Endothelial cell of umbilical vein (primary cell): Measurements from ENCODE around the gene APBB1. TPM values are rescaled to one million over a fixed set of nuclear protein-coding genes. Genes with fewer than 3 reads are reported as not detected.

ENCODE experiments used
- BruUV-seq: library from RNA; stranded (reverse); fragments of 400-500 nt; replicated peaks from 2 replicates; lab custom pipeline; 2021; lab: Mats Ljungman, UMichigan
- CTCF ChIA-PET: fragments of 300-600, 350-600 bp; sonication (Branson Sonifier 250); formaldehyde crosslinking; loops from one replicate; lab custom pipeline; 2021; ENCODE audit warnings: antibody characterized with exemption, inconsistent platforms; lab: Charles Lee
- POLR2A ChIA-PET: fragments of 300-600, 350-600 bp; sonication (Branson Sonifier 250); formaldehyde crosslinking; loops from one replicate; lab custom pipeline; 2021; ENCODE audit warnings: antibody characterized with exemption, inconsistent platforms; lab: Charles Lee
- DNase-seq: peaks from one replicate; pipeline ENCODE4 v3.0.0-alpha.2; 2011; ENCODE audit warnings: low read depth, low spot score
- FAIRE-seq: peaks from 2 replicates; lab custom pipeline; 2011; peaks lifted over from hg19 to GRCh38; lab: Jason Lieb, UNC
- H2AFZ ChIP-seq: 2 replicates; pipeline ENCODE4 v1.6.0; 2012; ENCODE audit warnings: low read depth, low read length, control low read depth, inconsistent platforms
- H3K27ac ChIP-seq: 2 replicates; pipeline ENCODE4 v1.5.1; 2011; ENCODE audit warnings: low read depth, mild to moderate bottlenecking, control low read depth, low read length, moderate library complexity; ENCODE audit not compliant: insufficient read depth
- H3K27me3 ChIP-seq, 2 experiments: 2 replicates each; pipeline versions ENCODE4 v1.6.0 to v1.6.1; 2011; ENCODE audit warnings: low read length in 2 of 2, mixed read lengths in 1 of 2; ENCODE audit not compliant: control insufficient read depth in 2 of 2, insufficient read depth in 2 of 2
- H3K36me3 ChIP-seq, 2 experiments: 2 replicates in 1 of 2; 3 replicates in 1 of 2; pipeline ENCODE4 v1.5.1; 2011; ENCODE audit warnings: low read length in 2 of 2, mild to moderate bottlenecking in 1 of 2, moderate library complexity in 1 of 2; ENCODE audit not compliant: control insufficient read depth in 2 of 2, insufficient read depth in 2 of 2; ENCODE audit errors: extremely low read depth in 1 of 2
- H3K4me1 ChIP-seq: 3 replicates; pipeline ENCODE4 v1.5.1; 2011; ENCODE audit warnings: mild to moderate bottlenecking, low read length; ENCODE audit not compliant: control insufficient read depth, insufficient read depth; ENCODE audit errors: extremely low read depth
- H3K4me2 ChIP-seq: 2 replicates; pipeline ENCODE4 v1.6.1; 2011; ENCODE audit warnings: low read length, control low read depth, mixed read lengths; ENCODE audit not compliant: insufficient read depth
- H3K4me3 ChIP-seq, 3 experiments: fragments of 200-600 bp in 1 of 3; sonication (generic), shearing (Covaris generic) in 1 of 3; replicated peaks in 1 of 3; 2 replicates each; pipeline ENCODE4 v1.5.1; 2011 to 2016; ENCODE audit warnings: control low read depth in 3 of 3, low read length in 3 of 3, mild to moderate bottlenecking in 2 of 3, inconsistent platforms in 1 of 3, low read depth in 1 of 3, moderate library complexity in 1 of 3; ENCODE audit not compliant: insufficient read depth in 1 of 3
- H3K79me2 ChIP-seq: 2 replicates; pipeline ENCODE4 v1.6.0; 2012; ENCODE audit warnings: low read length, inconsistent platforms; ENCODE audit not compliant: control insufficient read depth, insufficient read depth
- H3K9ac ChIP-seq: replicated peaks from 2 replicates; pipeline ENCODE3; 2011; ENCODE audit warnings: low read length, control low read depth; ENCODE audit not compliant: insufficient read depth; ENCODE audit errors: extremely low read depth
- H3K9me1 ChIP-seq: replicated peaks from 3 replicates; pipeline ENCODE4 v1.6.0; 2011; ENCODE audit warnings: mild to moderate bottlenecking, low read length; ENCODE audit not compliant: control insufficient read depth, insufficient read depth; ENCODE audit errors: extremely low read depth
- H3K9me3 ChIP-seq: replicated peaks from 2 replicates; pipeline ENCODE4 v1.5.1; 2012; ENCODE audit warnings: low read length, inconsistent platforms; ENCODE audit not compliant: control insufficient read depth, insufficient read depth
- H4K20me1 ChIP-seq: replicated peaks from 2 replicates; pipeline ENCODE3; 2011; ENCODE audit warnings: mild to moderate bottlenecking, low read length; ENCODE audit not compliant: control insufficient read depth, insufficient read depth; ENCODE audit errors: extremely low read depth
- EZH2 ChIP-seq: IDR thresholded peaks from 2 replicates; pipeline ENCODE4 v1.6.1; 2012; ENCODE audit warnings: borderline replicate concordance, low read depth, mild to moderate bottlenecking, moderate library complexity, low read length, inconsistent platforms; ENCODE audit not compliant: severe bottlenecking
- FOS ChIP-seq: IDR thresholded peaks from 2 replicates; pipeline ENCODE4 v1.6.1; 2011; ENCODE audit warnings: mild to moderate bottlenecking, low read length, moderate library complexity, borderline replicate concordance; ENCODE audit not compliant: insufficient read depth
- GATA2 ChIP-seq: IDR thresholded peaks from 2 replicates; pipeline ENCODE4 v1.7.0; 2011; ENCODE audit warnings: low read depth, mild to moderate bottlenecking, moderate library complexity, mixed read lengths, low read length; ENCODE audit not compliant: insufficient read length, insufficient read depth
- JUN ChIP-seq: IDR thresholded peaks from 2 replicates; pipeline ENCODE4 v1.6.1; 2011; ENCODE audit warnings: borderline replicate concordance, low read depth; ENCODE audit not compliant: insufficient read length, insufficient read depth
- MYC ChIP-seq: IDR thresholded peaks from one replicate; pipeline ENCODE4 v1.6.1; 2011; ENCODE audit warnings: mild to moderate bottlenecking, low read depth, low read length
- POLR2A ChIP-seq: IDR thresholded peaks from 2 replicates; pipeline ENCODE4 v1.6.1; 2012; ENCODE audit warnings: low read depth, mild to moderate bottlenecking, control low read depth, low read length
- POLR2AphosphoS5 ChIP-seq: IDR thresholded peaks from 2 replicates; pipeline ENCODE4 v1.6.1; 2012; ENCODE audit warnings: low read depth, mild to moderate bottlenecking, control low read depth, low read length, moderate library complexity; ENCODE audit not compliant: insufficient read depth
- dilution Hi-C: fragments of 300-500 bp; cut with MboI; formaldehyde crosslinking; loops from one replicate; pipeline ENCODE4 v1.15.0; 2019; ENCODE audit warnings: low sequenced_read_pairs; ENCODE audit not compliant: extremely low pct_ligation_motif_present
- intact Hi-C: fragments of 100-400 bp; cut with micrococcal nuclease; formaldehyde crosslinking; loops from one replicate; pipeline ENCODE4 v1.10.0; 2022
- polyA plus RNA-seq, 4 experiments: library from polyadenylated mRNA; depleted of rRNA in 3 of 4; stranded (reverse) in 3 of 4; unstranded in 1 of 4; fragments of >200 nt; gene quantifications; 2 replicates each; pipeline versions ENCODE4 v1.2.1 to v1.2.3, GENCODE V29; 2011 to 2012; ENCODE audit warnings: missing spikeins in 1 of 4
- total RNA-seq: library from RNA; stranded (reverse); gene quantifications from 2 replicates; pipeline ENCODE4 v1.2.3, GENCODE V29; 2021
- TF ChIP-seq, protein P1 (sequence below), 2 donors: IDR thresholded peaks; 1 replicate in 1 of 2; 2 replicates in 1 of 2; pipeline ENCODE4 v1.5.1; 2011; ENCODE audit warnings: low read length in 2 of 2, mild to moderate bottlenecking in 2 of 2, moderate library complexity in 2 of 2, control low read depth in 1 of 2, inconsistent platforms in 1 of 2, low read depth in 1 of 2; ENCODE audit not compliant: insufficient read depth in 1 of 2; ENCODE audit errors: extremely low read depth in 1 of 2
- TF ChIP-seq, protein P2 (sequence below): IDR thresholded peaks from 2 replicates; pipeline ENCODE4 v1.6.1; 2011; ENCODE audit not compliant: insufficient read depth, insufficient read length

The APBB1 gene
- total and polyA plus RNA-seq, 2 donors (not counting 3 experiments of a cell fraction or from before 2014, with no cell fraction given) = 48.0 to 63.5 TPM

DNA sequence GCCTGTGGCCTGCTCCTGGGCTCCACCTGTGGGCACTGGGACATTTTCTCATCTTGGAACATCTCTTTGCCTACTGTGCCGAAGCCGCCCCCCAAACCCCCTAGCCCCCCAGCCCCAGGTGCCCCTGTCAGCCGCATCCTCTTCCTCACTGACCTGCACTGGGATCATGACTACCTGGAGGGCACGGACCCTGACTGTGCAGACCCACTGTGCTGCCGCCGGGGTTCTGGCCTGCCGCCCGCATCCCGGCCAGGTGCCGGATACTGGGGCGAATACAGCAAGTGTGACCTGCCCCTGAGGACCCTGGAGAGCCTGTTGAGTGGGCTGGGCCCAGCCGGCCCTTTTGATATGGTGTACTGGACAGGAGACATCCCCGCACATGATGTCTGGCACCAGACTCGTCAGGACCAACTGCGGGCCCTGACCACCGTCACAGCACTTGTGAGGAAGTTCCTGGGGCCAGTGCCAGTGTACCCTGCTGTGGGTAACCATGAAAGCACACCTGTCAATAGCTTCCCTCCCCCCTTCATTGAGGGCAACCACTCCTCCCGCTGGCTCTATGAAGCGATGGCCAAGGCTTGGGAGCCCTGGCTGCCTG lies 27.3 kb downstream of the APBB1 start:
- peaks cover 33% of the 10 kb centered on the region for H3K4me1 ChIP-seq
- intact Hi-C loops (loop anchor here (2.0 kb wide), 1 partner anchor 51 kb away; no protein-coding TSS in a partner anchor), dilution Hi-C loops (no loop called here)
- H3K79me2 ChIP-seq = peaks cover 4% of the 10 kb centered on the region
- ChIA-PET CTCF (interaction anchor here (0.9 to 4.7 kb wide), 3 partner anchors 13 to 47 kb away, joined by 3 to 115 read pairs (median 6); no protein-coding TSS in a partner anchor), POLR2A (interaction anchor here (1.9 kb wide), 1 partner anchor 13 kb away, joined by 9 read pairs; no protein-coding TSS in a partner anchor)
- no peak overlapping the region for H3K9ac ChIP-seq
- no peak overlapping the region for H3K27ac ChIP-seq
- H3K4me2 ChIP-seq = no peak overlapping the region
- BruUV-seq = no TSS peak
- no peaks in the 10 kb centered on the region for H4K20me1 ChIP-seq
- no peak overlapping the region for H3K4me3 ChIP-seq
- no peaks in the 10 kb centered on the region for H3K9me1 ChIP-seq
- no peaks in the 10 kb centered on the region for H3K27me3 ChIP-seq
- TF ChIP-seq POLR2AphosphoS5 = no peak
- TF ChIP-seq FOS = no peak
- no peak for TF ChIP-seq EZH2
- TF ChIP-seq, protein P1, sequence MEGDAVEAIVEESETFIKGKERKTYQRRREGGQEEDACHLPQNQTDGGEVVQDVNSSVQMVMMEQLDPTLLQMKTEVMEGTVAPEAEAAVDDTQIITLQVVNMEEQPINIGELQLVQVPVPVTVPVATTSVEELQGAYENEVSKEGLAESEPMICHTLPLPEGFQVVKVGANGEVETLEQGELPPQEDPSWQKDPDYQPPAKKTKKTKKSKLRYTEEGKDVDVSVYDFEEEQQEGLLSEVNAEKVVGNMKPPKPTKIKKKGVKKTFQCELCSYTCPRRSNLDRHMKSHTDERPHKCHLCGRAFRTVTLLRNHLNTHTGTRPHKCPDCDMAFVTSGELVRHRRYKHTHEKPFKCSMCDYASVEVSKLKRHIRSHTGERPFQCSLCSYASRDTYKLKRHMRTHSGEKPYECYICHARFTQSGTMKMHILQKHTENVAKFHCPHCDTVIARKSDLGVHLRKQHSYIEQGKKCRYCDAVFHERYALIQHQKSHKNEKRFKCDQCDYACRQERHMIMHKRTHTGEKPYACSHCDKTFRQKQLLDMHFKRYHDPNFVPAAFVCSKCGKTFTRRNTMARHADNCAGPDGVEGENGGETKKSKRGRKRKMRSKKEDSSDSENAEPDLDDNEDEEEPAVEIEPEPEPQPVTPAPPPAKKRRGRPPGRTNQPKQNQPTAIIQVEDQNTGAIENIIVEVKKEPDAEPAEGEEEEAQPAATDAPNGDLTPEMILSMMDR (IDR thresholded peaks at IDR 0.05; ENCODE audit: extremely low read depth in 1 of 2, insufficient read depth in 1 of 2, low read depth in 1 of 2, low read length in 2 of 2) = no peak
- no peak for TF ChIP-seq MYC
- no peak for TF ChIP-seq POLR2A
- TF ChIP-seq GATA2 = no peak
- no peak for TF ChIP-seq JUN
- TF ChIP-seq, protein P2, sequence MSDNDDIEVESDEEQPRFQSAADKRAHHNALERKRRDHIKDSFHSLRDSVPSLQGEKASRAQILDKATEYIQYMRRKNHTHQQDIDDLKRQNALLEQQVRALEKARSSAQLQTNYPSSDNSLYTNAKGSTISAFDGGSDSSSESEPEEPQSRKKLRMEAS = no peak
- peaks cover 0 to 4% of the 10 kb centered on the region in 2 experiments for H3K36me3 ChIP-seq
- no peak for FAIRE-seq
- no peak for DNase-seq
- no peak overlapping the region for H2AFZ ChIP-seq
- no peaks in the 10 kb centered on the region for H3K9me3 ChIP-seq
